Measurements from ENCODE around the gene ESD.

DNA sequence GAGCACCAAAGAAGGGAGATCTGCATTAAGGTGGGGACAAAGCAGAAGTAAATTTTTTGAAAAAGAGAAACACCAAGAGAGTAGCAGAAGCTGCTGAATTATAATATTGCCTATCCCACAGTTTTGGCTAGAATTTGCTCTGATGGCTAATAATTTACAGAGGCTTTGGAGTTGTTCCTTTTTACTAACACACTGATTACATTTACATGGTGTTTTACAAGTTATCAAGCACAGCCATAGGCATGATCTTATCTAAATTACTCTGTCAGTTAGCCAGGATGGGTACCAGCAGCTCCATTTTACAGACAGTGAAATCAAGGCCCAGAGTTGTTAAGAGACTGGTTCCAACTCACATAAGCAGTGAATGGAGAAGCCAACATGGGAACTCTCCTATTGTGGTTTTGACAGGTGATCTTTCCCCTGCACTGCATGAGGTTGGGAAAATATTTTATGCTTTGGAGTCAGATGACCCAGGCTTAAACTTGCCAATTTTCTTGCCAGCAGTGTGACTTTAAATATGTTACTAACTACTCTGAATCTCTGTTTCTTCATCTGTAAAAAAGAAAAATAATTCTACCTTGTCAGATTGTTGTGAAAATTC, 33.5 kb upstream of the ESD start:
- TF ChIP-seq CTCF (IDR thresholded peaks at IDR 0.05) (no peak), POLR2A (IDR thresholded peaks at IDR 0.05) (no peak), POLR2AphosphoS5 (IDR thresholded peaks at IDR 0.05) (no peak), EP300 (IDR thresholded peaks at IDR 0.05) (no peak)
